ENCODE measurements around the gene CFAP61.

CFAP61 gene

DNA sequence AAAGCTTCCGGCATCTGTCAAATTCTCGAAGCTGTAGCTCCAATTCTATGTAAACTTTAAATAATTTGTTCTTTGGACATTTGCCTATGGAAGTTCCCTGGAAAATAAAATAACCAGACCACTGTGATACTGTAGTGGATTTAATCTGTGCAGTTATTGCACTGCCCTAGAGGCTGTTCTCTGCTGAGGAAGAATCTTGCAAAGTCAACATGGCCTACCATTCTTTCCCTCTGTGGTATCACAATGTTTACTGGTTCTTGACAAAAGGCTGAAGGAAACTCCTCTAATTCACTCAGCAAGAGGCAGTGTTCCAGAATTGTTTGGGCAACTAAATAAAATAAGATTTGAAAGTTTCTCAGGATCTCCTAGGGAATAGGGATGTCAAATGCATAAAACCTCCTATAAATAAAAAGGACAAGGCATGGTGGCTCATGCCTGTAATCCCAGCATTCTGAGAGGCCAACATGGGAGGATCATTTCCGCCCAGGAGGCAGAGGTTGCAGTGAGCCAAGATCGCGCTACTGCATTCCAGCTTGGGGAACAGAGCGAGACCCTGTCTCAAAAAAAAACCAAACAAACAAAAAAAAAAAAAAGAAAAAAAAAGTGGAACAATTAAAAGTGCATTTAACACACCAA is 12.5 kb upstream of the CFAP61 start:
- Histone ChIP-seq H3K4me1 (ENCODE audit: low read length) (no peaks in the 10 kb centered on the region), H3K27ac (ENCODE audit: low read length) (no peak overlapping the region), H3K36me3 (replicated peaks; ENCODE audit: low read depth, low read length) (peaks cover 95% of the 10 kb centered on the region), H2AFZ (ENCODE audit: low read depth, low read length) (no peak overlapping the region), H3K79me2 (ENCODE audit: low read length) (no peaks in the 10 kb centered on the region), H3K27me3 (ENCODE audit: low read depth, low read length) (no peaks in the 10 kb centered on the region), H4K20me1 (ENCODE audit: insufficient read depth, low read length) (no peaks in the 10 kb centered on the region), H3K4me2 (ENCODE audit: low read length) (no peak overlapping the region), H3K9me3 (ENCODE audit: insufficient read depth, low read length) (no peaks in the 10 kb centered on the region), H3K9ac (ENCODE audit: low read length) (no peak overlapping the region), H3K4me3 (ENCODE audit: low read length) (no peak overlapping the region)
- TF ChIP-seq EZH2phosphoT487 (IDR thresholded peaks at IDR 0.05; ENCODE audit: low read depth) (no peak), CTCF (IDR thresholded peaks at IDR 0.05; ENCODE audit: low read depth, low read length) (no peak)

DNA sequence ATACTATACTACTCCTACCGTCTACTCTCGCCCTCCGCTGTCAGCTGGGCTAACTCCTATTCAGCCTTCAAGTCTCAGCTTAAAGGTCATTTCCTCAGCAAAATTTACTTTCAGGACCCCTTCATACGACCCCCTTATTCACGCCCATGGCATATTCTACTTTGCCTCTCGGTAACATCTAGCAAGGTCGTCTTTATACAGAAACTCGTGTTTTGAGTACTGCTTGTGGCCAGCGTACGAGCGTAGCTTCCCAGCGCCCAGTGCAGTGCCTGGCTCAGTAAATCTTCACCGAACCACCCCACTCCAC is 612 bp upstream of the CFAP61 start:
- peak overlapping the region; percentile 92 for H3K4me3 ChIP-seq (ENCODE audit: low read length)
- no peaks in the 10 kb centered on the region for H3K9me3 ChIP-seq (ENCODE audit: insufficient read depth, low read length)
- peak overlapping the region; percentile 84 for H3K9ac ChIP-seq (ENCODE audit: low read length)
- H3K36me3 ChIP-seq (replicated peaks; ENCODE audit: low read depth, low read length): peaks cover 29% of the 10 kb centered on the region
- no peaks in the 10 kb centered on the region for H4K20me1 ChIP-seq (ENCODE audit: insufficient read depth, low read length)
- peak overlapping the region; percentile 89 for H3K4me2 ChIP-seq (ENCODE audit: low read length)
- H3K27ac ChIP-seq (ENCODE audit: low read length): peak overlapping the region; percentile 68
- H3K27me3 ChIP-seq (ENCODE audit: low read depth, low read length): no peaks in the 10 kb centered on the region
- peaks cover 18% of the 10 kb centered on the region for H3K79me2 ChIP-seq (ENCODE audit: low read length)
- no peak for TF ChIP-seq EZH2phosphoT487 (IDR thresholded peaks at IDR 0.05; ENCODE audit: low read depth)
- no peak for TF ChIP-seq CTCF (IDR thresholded peaks at IDR 0.05; ENCODE audit: low read depth, low read length)
- peaks cover 13% of the 10 kb centered on the region for H3K4me1 ChIP-seq (ENCODE audit: low read length)
- peak overlapping the region; percentile 89; the same call in 1 of the 2 replicates for H2AFZ ChIP-seq (ENCODE audit: low read depth, low read length)

DNA sequence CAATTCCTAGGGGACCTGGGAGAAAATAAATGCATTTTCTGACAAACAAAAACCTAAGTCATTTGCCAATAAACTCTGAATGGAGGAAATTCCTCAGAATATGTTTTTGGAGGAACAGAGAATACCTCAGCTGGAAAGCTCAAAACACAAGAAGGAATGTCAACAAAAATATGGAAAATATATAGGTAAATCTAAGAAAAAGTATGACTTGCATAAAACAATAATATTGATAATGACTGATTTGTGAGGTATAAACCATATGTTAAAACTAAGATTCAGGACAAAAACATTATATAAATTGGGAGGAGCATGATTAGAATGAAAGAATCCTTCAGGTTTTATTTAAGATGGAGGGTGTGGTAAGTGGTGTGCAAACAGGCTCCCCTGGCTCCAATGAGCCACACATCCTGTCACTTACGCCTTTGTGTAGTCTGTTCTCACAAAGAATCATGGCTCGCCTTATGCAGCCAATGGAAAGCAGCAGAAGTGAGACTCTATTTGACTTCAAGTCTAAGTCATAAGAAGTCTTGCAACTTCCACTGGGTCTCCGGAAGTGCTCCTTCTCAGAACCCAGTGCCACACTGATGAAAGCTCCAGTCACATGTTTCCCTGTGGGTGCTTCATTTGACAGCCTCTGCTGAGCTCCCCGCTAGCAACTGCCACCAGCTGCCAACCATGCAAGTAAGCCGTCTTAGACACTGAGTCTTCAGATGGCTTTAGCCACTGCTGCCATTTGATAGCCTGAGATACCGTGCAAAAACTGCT is 8.1 kb downstream of the CFAP61 start:
- no peaks in the 10 kb centered on the region for H3K4me1 ChIP-seq (ENCODE audit: low read length)
- no peaks in the 10 kb centered on the region for H3K36me3 ChIP-seq (replicated peaks; ENCODE audit: low read depth, low read length)
- H2AFZ ChIP-seq (ENCODE audit: low read depth, low read length): no peak overlapping the region
- no peaks in the 10 kb centered on the region for H4K20me1 ChIP-seq (ENCODE audit: insufficient read depth, low read length)
- no peaks in the 10 kb centered on the region for H3K79me2 ChIP-seq (ENCODE audit: low read length)
- no peak for TF ChIP-seq CTCF (IDR thresholded peaks at IDR 0.05; ENCODE audit: low read depth, low read length)
- no peak for TF ChIP-seq EZH2phosphoT487 (IDR thresholded peaks at IDR 0.05; ENCODE audit: low read depth)
- no peak overlapping the region for H3K9ac ChIP-seq (ENCODE audit: low read length)
- H3K4me2 ChIP-seq (ENCODE audit: low read length): no peak overlapping the region
- no peaks in the 10 kb centered on the region for H3K9me3 ChIP-seq (ENCODE audit: insufficient read depth, low read length)
- no peak overlapping the region for H3K4me3 ChIP-seq (ENCODE audit: low read length)
- H3K27ac ChIP-seq (ENCODE audit: low read length): no peak overlapping the region
- peaks cover 22% of the 10 kb centered on the region for H3K27me3 ChIP-seq (ENCODE audit: low read depth, low read length)

DNA sequence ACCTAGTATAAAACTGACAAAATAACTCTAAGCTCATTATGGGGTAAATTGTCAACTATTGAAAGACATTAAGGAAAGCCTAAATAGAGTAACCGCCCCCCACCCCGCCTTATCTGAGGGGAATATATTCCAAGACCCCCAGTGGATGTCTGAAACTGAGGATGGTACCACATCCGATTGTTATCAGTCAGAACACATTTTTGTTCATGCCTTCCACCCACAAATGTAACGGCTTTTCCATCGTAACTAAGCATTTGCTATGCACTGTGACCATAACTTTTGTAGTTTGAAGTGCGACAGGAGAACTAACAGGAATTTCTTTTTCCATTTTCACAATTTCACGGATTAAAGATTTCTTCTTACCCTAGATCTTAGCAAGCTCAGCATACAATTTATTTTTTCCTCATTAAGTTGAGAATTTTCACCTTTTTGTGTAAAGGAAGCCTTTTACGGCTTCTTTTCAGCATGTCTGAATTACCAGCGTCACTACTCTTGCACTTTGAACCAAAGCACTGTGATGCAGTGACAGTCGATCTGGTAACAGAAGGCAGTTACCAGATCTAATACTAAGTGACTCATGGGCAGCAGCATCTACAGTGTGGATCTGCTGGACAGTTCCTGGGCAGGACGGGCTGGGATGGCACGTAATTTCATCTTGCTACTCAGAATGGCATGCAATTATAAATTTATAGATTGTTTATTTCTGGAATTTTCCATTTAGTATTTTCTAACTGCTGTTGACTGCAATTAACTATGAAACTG is 11.8 kb downstream of the CFAP61 start:
- H3K4me1 ChIP-seq (ENCODE audit: low read length): no peaks in the 10 kb centered on the region
- H3K27me3 ChIP-seq (ENCODE audit: low read depth, low read length): peaks cover 22% of the 10 kb centered on the region
- H3K9me3 ChIP-seq (ENCODE audit: insufficient read depth, low read length): no peaks in the 10 kb centered on the region
- H4K20me1 ChIP-seq (ENCODE audit: insufficient read depth, low read length): no peaks in the 10 kb centered on the region
- no peaks in the 10 kb centered on the region for H3K36me3 ChIP-seq (replicated peaks; ENCODE audit: low read depth, low read length)
- H3K9ac ChIP-seq (ENCODE audit: low read length): no peak overlapping the region
- no peak overlapping the region for H3K4me2 ChIP-seq (ENCODE audit: low read length)
- no peak overlapping the region for H3K4me3 ChIP-seq (ENCODE audit: low read length)
- no peaks in the 10 kb centered on the region for H3K79me2 ChIP-seq (ENCODE audit: low read length)
- H3K27ac ChIP-seq (ENCODE audit: low read length): no peak overlapping the region
- TF ChIP-seq CTCF (IDR thresholded peaks at IDR 0.05; ENCODE audit: low read depth, low read length): no peak
- TF ChIP-seq EZH2phosphoT487 (IDR thresholded peaks at IDR 0.05; ENCODE audit: low read depth): no peak
- no peak overlapping the region for H2AFZ ChIP-seq (ENCODE audit: low read depth, low read length)

All from OCI-LY3 (cell line).